Muscle of leg (tissue), 11 donors: ENCODE data around the gene XPO6. TPM values are rescaled to one million over a fixed set of nuclear protein-coding genes. Genes with fewer than 3 reads are reported as not detected.
A peak's percentile ranks its signal among the peaks of the same experiment; 100 is the strongest.

Source experiments
- DNase-seq: peaks from one replicate; pipeline ENCODE4 v3.0.0; 2013
- H3K27ac ChIP-seq: one replicate; pipeline ENCODE4 v1.5.1; 2013; ENCODE audit warnings: mild to moderate bottlenecking, low read length, control low read depth
- H3K27me3 ChIP-seq: one replicate; pipeline ENCODE4 v1.6.1; 2013; ENCODE audit warnings: low read length; ENCODE audit not compliant: control insufficient read depth, insufficient read depth
- H3K36me3 ChIP-seq: one replicate; pipeline ENCODE4 v1.6.1; 2013; ENCODE audit warnings: low read length; ENCODE audit not compliant: control insufficient read depth, insufficient read depth
- H3K4me1 ChIP-seq: one replicate; pipeline ENCODE4 v1.6.1; 2013; ENCODE audit warnings: low read length; ENCODE audit not compliant: control insufficient read depth, insufficient read depth
- H3K4me3 ChIP-seq: one replicate; pipeline ENCODE4 v1.5.1; 2013; ENCODE audit warnings: low read length, control low read depth
- H3K9me3 ChIP-seq: replicated peaks from 2 replicates; pipeline ENCODE4 v1.6.1; 2013; ENCODE audit warnings: low read depth, low read length; ENCODE audit not compliant: control insufficient read depth
- WGBS: methylation state at CpG from one replicate; pipeline ENCODE4 v1.1.5; 2013; ENCODE audit warnings: missing lambda C conversion rate; ENCODE audit not compliant: insufficient coverage; 5-methylcytosine and 5-hydroxymethylcytosine counted together
- polyA plus RNA-seq, 8 donors: library from polyadenylated mRNA; unstranded; fragments of 120-200 nt; gene quantifications; one replicate each; pipeline versions ENCODE4 v1.2.1 to v1.2.3, GENCODE V29; 2013; ENCODE audit warnings: inconsistent platforms in 1 of 8, low replicate concordance in 1 of 8; ENCODE audit not compliant: insufficient read length in 8 of 8, insufficient read depth in 1 of 8
- total RNA-seq: library from RNA; stranded (reverse); fragments of 120-200 nt; gene quantifications from one replicate; pipeline ENCODE4 v1.2.4, GENCODE V29; 2013

Gene XPO6
- total and polyA plus RNA-seq, 9 donors: 45.8 to 66.3 (median 60.6) TPM

- peaks cover 6% of the 10 kb centered on the region for H3K4me1 ChIP-seq
- 71% methylated on average over 4 of the region's 9 CpGs for WGBS
- H3K9me3 ChIP-seq: peaks cover 2% of the 10 kb centered on the region
- peaks cover 17% of the 10 kb centered on the region for H3K36me3 ChIP-seq
- H3K27me3 ChIP-seq: no peaks in the 10 kb centered on the region
- no peak overlapping the region for H3K27ac ChIP-seq
- peak; percentile 58 for DNase-seq
- no peak overlapping the region for H3K4me3 ChIP-seq
Measured at GRCh38 chr16:28180655-28181460, 30.9 kb downstream of the XPO6 start.

DNA sequence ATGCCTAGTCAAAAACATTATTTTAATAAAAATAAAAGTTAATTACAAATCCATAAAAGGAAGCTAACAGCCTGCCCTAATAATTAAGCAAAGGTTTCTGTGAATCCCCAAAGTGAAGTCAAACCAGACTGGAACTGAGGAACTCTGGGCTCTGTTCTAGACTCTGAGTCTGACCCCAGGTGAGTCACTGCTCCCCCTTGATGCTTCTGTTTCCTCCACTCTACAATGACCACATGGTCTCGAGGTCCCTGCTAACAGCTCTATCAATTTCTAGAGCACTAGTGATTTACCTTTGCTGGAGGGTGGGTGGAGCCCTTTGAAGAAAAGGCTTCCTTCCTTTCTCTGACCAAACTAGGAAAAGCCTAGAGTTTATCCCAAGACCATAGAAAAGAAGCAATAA lies 32.4 kb downstream of the XPO6 start:
- H3K4me3 ChIP-seq: no peak overlapping the region
- peaks cover 6% of the 10 kb centered on the region for H3K4me1 ChIP-seq
- no peaks in the 10 kb centered on the region for H3K9me3 ChIP-seq
- no peak overlapping the region for H3K27ac ChIP-seq
- peaks cover 30% of the 10 kb centered on the region for H3K36me3 ChIP-seq
- no CpG with 5 or more reads among the region's 1 CpG for WGBS
- no peaks in the 10 kb centered on the region for H3K27me3 ChIP-seq
- no peak for DNase-seq

DNA sequence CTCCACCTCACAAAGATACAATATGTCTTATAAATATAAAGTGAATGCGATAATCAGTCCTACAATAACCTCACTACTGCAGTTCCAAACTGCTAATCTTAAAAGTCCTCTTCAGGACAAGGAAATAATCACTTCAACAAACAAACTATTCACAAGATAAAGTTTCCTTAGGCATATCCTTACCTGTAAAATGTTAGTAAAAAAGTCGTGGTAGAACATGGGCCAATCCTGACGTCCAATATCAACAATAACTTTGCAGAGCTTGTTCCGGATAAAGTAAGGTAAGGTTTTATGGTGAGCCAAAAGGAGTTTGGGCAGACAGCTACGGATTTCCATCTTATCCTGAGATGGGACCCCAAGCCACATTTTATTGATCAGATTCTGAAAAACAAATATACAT lies 36.0 kb downstream of the XPO6 start:
- Histone ChIP-seq H3K4me1 (no peaks in the 10 kb centered on the region), H3K9me3 (no peaks in the 10 kb centered on the region), H3K27me3 (no peaks in the 10 kb centered on the region), H3K36me3 (peaks cover 40% of the 10 kb centered on the region), H3K4me3 (no peak overlapping the region), H3K27ac (no peak overlapping the region)
- no peak for DNase-seq
- WGBS: no CpG with 5 or more reads among the region's 5 CpGs

DNA sequence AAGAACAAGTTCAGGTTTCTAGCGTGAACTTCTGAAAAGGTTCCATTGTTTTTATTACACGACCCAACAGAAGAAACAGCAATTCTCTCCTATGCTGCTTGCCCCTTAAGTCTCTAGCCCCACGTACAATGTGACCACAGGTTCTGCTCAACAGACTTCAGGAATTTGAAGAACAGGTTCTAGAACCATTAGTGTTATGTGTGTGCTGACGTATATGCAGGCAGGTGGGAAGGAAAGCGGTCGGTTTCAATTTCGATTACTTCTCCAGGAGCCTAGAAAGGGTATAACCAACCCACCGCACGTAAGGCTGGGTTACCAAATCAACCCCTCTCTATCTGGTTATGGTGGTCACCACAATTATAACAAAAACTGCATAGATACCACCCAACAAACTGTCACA lies 39.4 kb downstream of the XPO6 start:
- H3K27me3 ChIP-seq: no peaks in the 10 kb centered on the region
- H3K4me1 ChIP-seq: no peaks in the 10 kb centered on the region
- no peak overlapping the region for H3K27ac ChIP-seq
- 100% methylated on average over 2 of the region's 9 CpGs for WGBS
- no peak overlapping the region for H3K4me3 ChIP-seq
- H3K9me3 ChIP-seq: no peaks in the 10 kb centered on the region
- H3K36me3 ChIP-seq: peaks cover 48% of the 10 kb centered on the region
- DNase-seq: no peak

DNA sequence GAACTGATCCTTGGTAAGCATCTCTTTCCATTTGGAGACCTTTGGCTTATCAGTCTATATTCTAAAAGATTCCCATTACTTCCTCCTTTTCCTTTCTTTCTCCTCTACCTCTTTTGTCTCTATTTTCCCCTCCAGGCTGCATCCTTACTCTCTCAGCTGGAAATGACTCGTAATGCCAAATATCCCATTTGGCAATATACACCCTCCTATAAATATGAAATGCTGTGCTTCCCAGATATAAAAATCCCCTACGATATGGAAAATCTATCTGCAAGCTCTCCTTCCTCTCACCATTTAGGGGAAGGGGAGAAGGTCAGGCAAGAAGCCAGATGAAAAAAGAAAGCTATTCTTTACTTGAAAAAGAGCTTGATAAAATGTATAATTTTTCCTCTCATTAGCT lies 39.9 kb downstream of the XPO6 start:
- no peaks in the 10 kb centered on the region for H3K4me1 ChIP-seq
- no peak overlapping the region for H3K4me3 ChIP-seq
- no peak overlapping the region for H3K27ac ChIP-seq
- DNase-seq: no peak
- no peaks in the 10 kb centered on the region for H3K9me3 ChIP-seq
- peaks cover 50% of the 10 kb centered on the region for H3K36me3 ChIP-seq
- 50% methylated on average over 1 of the region's 2 CpGs for WGBS
- H3K27me3 ChIP-seq: no peaks in the 10 kb centered on the region

GRCh38 chr16:28168991-28169554 lies 42.7 kb downstream of the XPO6 start:
- Histone ChIP-seq H3K4me3 (no peak overlapping the region), H3K9me3 (no peaks in the 10 kb centered on the region), H3K4me1 (no peaks in the 10 kb centered on the region), H3K27me3 (no peaks in the 10 kb centered on the region), H3K27ac (no peak overlapping the region), H3K36me3 (peaks cover 48% of the 10 kb centered on the region)
- WGBS: 89% methylated on average over 4 of the region's 6 CpGs
- DNase-seq: no peak

GRCh38 chr16:28167730-28168129 lies 44.0 kb downstream of the XPO6 start:
- H3K36me3 ChIP-seq: peaks cover 49% of the 10 kb centered on the region
- H3K4me3 ChIP-seq: no peak overlapping the region
- DNase-seq: no peak
- H3K4me1 ChIP-seq: no peaks in the 10 kb centered on the region
- H3K27me3 ChIP-seq: no peaks in the 10 kb centered on the region
- H3K27ac ChIP-seq: no peak overlapping the region
- no peaks in the 10 kb centered on the region for H3K9me3 ChIP-seq
- WGBS: no CpG with 5 or more reads among the region's 3 CpGs

GRCh38 chr16:28167221-28167620 lies 44.5 kb downstream of the XPO6 start:
- H3K36me3 ChIP-seq: peaks cover 47% of the 10 kb centered on the region
- no peak overlapping the region for H3K27ac ChIP-seq
- 94% methylated on average over 7 of the region's 7 CpGs for WGBS
- H3K4me3 ChIP-seq: no peak overlapping the region
- DNase-seq: no peak
- no peaks in the 10 kb centered on the region for H3K27me3 ChIP-seq
- H3K4me1 ChIP-seq: no peaks in the 10 kb centered on the region
- H3K9me3 ChIP-seq: no peaks in the 10 kb centered on the region

DNA sequence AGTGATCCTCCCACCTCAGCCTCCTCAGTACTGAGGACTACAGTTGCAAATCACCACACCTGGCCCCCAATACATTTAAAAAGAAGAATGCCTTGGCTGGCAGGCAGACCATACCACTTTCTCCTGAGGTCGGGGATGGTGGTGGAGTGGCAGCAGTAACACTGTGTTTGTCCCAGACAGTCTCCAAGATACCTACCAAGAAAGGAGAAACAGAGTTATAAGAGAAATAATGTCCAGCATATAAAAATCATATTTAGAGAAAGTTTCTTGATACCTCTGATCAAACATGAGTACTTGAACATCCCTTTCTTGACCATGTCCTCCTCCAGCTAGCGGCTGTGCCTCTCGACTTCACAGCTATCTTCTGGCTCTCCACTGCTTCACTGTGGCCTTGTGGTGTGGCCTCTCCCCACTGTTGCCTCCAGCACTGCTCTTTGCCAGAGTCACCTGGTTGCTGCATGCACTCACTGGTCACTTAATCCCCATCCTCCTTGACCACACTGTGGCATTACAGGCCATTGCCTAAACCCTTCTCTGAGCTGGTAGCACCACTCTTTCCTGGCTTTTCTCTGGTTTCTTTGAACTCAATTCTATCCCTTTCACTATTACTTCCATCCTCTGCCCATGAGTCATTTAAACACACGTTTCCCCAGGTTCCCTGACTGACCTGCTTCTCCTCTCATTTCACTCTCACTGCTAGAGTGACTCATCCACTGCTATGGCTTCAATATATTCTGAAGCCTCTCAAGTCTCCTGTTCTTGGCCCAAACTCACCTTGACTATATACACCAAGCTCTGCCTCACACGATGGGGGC lies 45.2 kb downstream of the XPO6 start:
- no peak for DNase-seq
- Histone ChIP-seq H3K27me3 (no peaks in the 10 kb centered on the region), H3K4me1 (no peaks in the 10 kb centered on the region), H3K9me3 (no peaks in the 10 kb centered on the region), H3K4me3 (no peak overlapping the region), H3K36me3 (peaks cover 46% of the 10 kb centered on the region), H3K27ac (no peak overlapping the region)
- WGBS: 87% methylated on average over 4 of the region's 5 CpGs

DNA sequence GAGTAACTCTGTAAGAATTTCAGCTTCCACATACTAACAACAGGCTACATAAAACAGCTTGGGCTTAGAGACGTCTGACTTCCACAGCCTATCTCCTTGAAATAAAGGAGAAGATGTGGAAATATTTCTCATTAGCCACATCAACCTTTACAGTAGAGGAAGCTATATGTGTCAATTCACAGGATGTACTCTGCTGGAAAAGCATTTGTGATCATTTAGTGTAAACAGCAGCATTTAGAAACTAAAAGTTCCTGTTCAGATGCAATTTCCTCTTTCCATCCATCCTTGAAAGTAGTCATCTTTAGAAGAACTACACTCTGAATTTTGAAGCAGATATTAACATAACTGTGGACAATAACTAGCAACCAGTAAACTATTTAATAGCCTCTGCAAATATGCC lies 46.2 kb downstream of the XPO6 start:
- Histone ChIP-seq H3K27me3 (no peaks in the 10 kb centered on the region), H3K4me1 (no peaks in the 10 kb centered on the region), H3K36me3 (peaks cover 46% of the 10 kb centered on the region), H3K9me3 (no peaks in the 10 kb centered on the region), H3K4me3 (no peak overlapping the region), H3K27ac (no peak overlapping the region)
- no peak for DNase-seq
- WGBS: no CpG with 5 or more reads among the region's 1 CpG
